ENCODE data around the gene RASL11B.

The RASL11B gene

DNA sequence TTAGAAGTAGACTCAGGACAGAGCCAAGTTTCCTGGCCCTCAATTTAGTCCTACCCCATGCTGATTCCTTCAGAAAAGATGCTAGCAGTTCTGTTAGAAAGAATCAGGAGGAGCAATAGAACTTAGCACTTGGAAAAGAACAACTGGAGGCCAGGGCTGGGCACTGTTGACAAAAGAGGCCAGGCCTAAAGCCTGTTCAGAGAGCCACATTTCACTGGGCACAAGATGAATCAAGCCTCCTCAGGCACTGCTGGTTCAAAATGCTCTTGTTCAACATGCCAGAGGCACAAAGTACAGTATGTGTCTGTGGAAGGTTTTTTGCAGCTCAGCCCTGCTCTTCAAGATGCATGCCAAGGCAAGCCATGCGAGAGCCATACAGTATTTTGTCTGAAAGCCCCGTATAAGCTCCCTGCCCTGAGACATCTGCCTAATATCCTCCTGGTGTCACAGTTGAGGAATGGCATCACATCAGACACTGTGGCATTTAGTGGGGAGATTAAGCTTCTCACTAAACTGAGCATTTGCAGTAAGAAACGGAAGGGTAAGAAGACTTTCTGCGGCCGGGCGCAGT is 53.7 kb downstream of the RASL11B start:
- DNase-seq (ENCODE audit: low spot score) = no peak
